Left forelimb (tissue), 1 donor: ENCODE data around the gene GABRB3.

ENCODE experiments used
- DNase-seq: peaks from one replicate; pipeline ENCODE4 v3.0.0-alpha.2; 2018; ENCODE audit warnings: low spot score

Gene GABRB3

GRCh38 chr15:26630857-26631256 lies 142.0 kb downstream of the GABRB3 start:
- DNase-seq, result no peak

- DNase-seq, result no peak
Observed at GRCh38 chr15:26628879-26629529, 143.9 kb downstream of the GABRB3 start.

GRCh38 chr15:26628071-26628470 lies 144.8 kb downstream of the GABRB3 start:
- no peak for DNase-seq

- no peak for DNase-seq
Observed at GRCh38 chr15:26624128-26624527, 148.7 kb downstream of the GABRB3 start.

GRCh38 chr15:26623071-26623470 lies 149.8 kb downstream of the GABRB3 start:
- no peak for DNase-seq

- no peak for DNase-seq
Observed at GRCh38 chr15:26621816-26622215, 151.1 kb downstream of the GABRB3 start.

GRCh38 chr15:26620528-26621458 lies 152.1 kb downstream of the GABRB3 start:
- no peak for DNase-seq

- DNase-seq, result no peak
Observed at GRCh38 chr15:26615927-26616302, 157.0 kb downstream of the GABRB3 start.

GRCh38 chr15:26615188-26615926 lies 157.5 kb downstream of the GABRB3 start:
- no peak for DNase-seq

- no peak for DNase-seq
Observed at GRCh38 chr15:26614734-26615133, 158.1 kb downstream of the GABRB3 start.

- no peak for DNase-seq
Observed at GRCh38 chr15:26598704-26599103, 174.2 kb downstream of the GABRB3 start.

GRCh38 chr15:26595611-26596010 lies 177.3 kb downstream of the GABRB3 start:
- no peak for DNase-seq

- DNase-seq, result no peak
Observed at GRCh38 chr15:26590676-26591075, 182.2 kb downstream of the GABRB3 start.

GRCh38 chr15:26582840-26583239 lies 190.0 kb downstream of the GABRB3 start:
- no peak for DNase-seq

GRCh38 chr15:26580943-26581342 lies 191.9 kb downstream of the GABRB3 start:
- DNase-seq, result no peak

- DNase-seq, result no peak
Observed at GRCh38 chr15:26572602-26573350, 200.1 kb downstream of the GABRB3 start.

- DNase-seq, result no peak
Observed at GRCh38 chr15:26571346-26571745, 201.5 kb downstream of the GABRB3 start.

- DNase-seq, result no peak
Observed at GRCh38 chr15:26565542-26565941, 207.3 kb downstream of the GABRB3 start.

- no peak for DNase-seq
Observed at GRCh38 chr15:26564361-26564760, 208.5 kb downstream of the GABRB3 start.

- DNase-seq, result no peak
Observed at GRCh38 chr15:26562336-26562735, 210.5 kb downstream of the GABRB3 start.

GRCh38 chr15:26561896-26562295 lies 211.0 kb downstream of the GABRB3 start:
- DNase-seq, result no peak

- DNase-seq, result no peak
Observed at GRCh38 chr15:26561130-26561529, 211.7 kb downstream of the GABRB3 start.
